ENCODE data around the gene TBL2.

- no peak for TF ChIP-seq POLR2A (IDR thresholded peaks at IDR 0.05)
- no peak for TF ChIP-seq CTCF (IDR thresholded peaks at IDR 0.05)
- peak in 1 of 2 donors; percentile 45 for TF ChIP-seq POLR2AphosphoS5 (IDR thresholded peaks at IDR 0.05; ENCODE audit: insufficient read depth in 1 of 2, low read depth in 1 of 2)
Measured at GRCh38 chr7:73557108-73557396, 21.3 kb downstream of the TBL2 start.
